Testis (tissue), 2 donors: ENCODE measurements around the gene MSI2.

Experiments
- POLR2A ChIP-seq: fragments of 450-650 bp; IDR thresholded peaks from one replicate; pipeline ENCODE4 v1.6.1; 2017; ENCODE audit warnings: antibody characterized with exemption, mild to moderate bottlenecking, moderate library complexity
- TF ChIP-seq, protein P1 (sequence below), 3 experiments: fragments of 450-650 bp in 2 of 3; fragments of 200-600 bp in 1 of 3; sonication (generic) in 1 of 3; IDR thresholded peaks; one replicate each; pipeline ENCODE4 v1.5.1; 2016 to 2019; ENCODE audit warnings: antibody characterized with exemption in 3 of 3, mild to moderate bottlenecking in 2 of 3, moderate library complexity in 1 of 3

DNA sequence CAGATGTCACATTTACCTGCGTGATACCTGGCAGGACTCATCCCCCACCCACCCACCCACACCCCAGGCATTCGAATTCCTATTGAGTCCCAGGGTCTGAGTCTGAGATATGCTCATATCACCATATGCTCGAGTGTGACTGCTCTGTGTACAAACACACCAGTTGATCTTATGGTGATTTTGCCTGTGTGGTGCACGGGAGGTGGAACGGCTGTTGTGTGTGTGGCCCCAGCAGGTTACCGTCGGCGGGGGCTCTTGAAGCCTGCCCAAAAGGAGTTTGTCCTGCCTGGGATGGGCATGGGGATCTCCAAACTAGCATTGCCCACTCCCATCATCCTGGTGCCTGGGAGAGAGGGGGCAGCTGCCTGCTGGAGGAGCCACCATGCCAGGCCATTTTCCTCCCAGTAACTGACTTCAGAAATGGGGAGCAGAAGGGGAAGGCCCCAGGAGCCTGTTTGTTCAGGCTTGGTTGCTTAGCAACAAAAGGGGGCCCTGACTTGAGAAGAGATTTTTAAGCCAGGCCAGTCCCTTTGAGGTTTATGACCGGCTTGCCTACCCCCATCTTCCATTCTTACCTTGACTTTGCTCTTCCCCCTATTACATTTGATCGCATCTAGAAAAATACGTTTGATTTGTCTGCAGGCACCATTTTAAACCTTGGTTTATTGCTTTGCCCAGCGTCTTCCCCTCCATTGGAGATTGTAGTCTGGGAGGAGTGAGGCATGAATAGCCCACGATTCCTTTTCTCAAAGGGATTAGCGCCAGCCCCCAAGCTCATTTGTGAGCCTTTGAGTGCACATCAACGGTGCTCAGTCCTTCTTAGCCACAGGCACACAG lies 271.1 kb downstream of the MSI2 start:
- TF ChIP-seq, protein P1, sequence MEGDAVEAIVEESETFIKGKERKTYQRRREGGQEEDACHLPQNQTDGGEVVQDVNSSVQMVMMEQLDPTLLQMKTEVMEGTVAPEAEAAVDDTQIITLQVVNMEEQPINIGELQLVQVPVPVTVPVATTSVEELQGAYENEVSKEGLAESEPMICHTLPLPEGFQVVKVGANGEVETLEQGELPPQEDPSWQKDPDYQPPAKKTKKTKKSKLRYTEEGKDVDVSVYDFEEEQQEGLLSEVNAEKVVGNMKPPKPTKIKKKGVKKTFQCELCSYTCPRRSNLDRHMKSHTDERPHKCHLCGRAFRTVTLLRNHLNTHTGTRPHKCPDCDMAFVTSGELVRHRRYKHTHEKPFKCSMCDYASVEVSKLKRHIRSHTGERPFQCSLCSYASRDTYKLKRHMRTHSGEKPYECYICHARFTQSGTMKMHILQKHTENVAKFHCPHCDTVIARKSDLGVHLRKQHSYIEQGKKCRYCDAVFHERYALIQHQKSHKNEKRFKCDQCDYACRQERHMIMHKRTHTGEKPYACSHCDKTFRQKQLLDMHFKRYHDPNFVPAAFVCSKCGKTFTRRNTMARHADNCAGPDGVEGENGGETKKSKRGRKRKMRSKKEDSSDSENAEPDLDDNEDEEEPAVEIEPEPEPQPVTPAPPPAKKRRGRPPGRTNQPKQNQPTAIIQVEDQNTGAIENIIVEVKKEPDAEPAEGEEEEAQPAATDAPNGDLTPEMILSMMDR (IDR thresholded peaks at IDR 0.05) = no peak
- no peak for TF ChIP-seq POLR2A
